ENCODE results near the gene OR52E2.
"Not testable (repeated sequence)": the region's sequence is repeated elsewhere in the genome, so short reads cannot be mapped to it uniquely, and the experiment has no call there.

The OR52E2 gene

GRCh38 chr11:5059391-5059790 lies at the start of gene OR52E2:
Gene OR52E2, minus strand, starts transcription at chr11:5059627. Its CDS starts 0 bp downstream, at chr11:5059627.
- DNase-seq: no peak

GRCh38 chr11:5107285-5107684 lies 47.9 kb upstream of the OR52E2 start:
- no peak for DNase-seq

GRCh38 chr11:5103066-5103465 lies 43.6 kb upstream of the OR52E2 start:
- no peak for DNase-seq

GRCh38 chr11:5102246-5102645 lies 42.8 kb upstream of the OR52E2 start:
- DNase-seq: no peak

- DNase-seq: no peak
Observed at GRCh38 chr11:5096011-5096410, 36.6 kb upstream of the OR52E2 start.

- DNase-seq: no peak
Observed at GRCh38 chr11:5092821-5093585, 33.6 kb upstream of the OR52E2 start.

GRCh38 chr11:5090668-5091067 lies 31.2 kb upstream of the OR52E2 start:
- DNase-seq: no peak

GRCh38 chr11:5088556-5088955 lies 29.1 kb upstream of the OR52E2 start:
- DNase-seq: no peak

GRCh38 chr11:5083602-5084001 lies 24.2 kb upstream of the OR52E2 start:
- DNase-seq: no peak

- DNase-seq: no peak
Observed at GRCh38 chr11:5081405-5081804, 22.0 kb upstream of the OR52E2 start.

- no peak for DNase-seq
Observed at GRCh38 chr11:5071799-5072198, 12.4 kb upstream of the OR52E2 start.

GRCh38 chr11:5069272-5069671 lies 9.8 kb upstream of the OR52E2 start, which contains the start of gene OR52E1:
Gene OR52E1, plus strand, starts transcription at chr11:5069572.
- DNase-seq: no peak

- no peak for DNase-seq
Observed at GRCh38 chr11:5065027-5065426, 5.6 kb upstream of the OR52E2 start.

GRCh38 chr11:5058679-5059078 lies 748 bp downstream of the OR52E2 start:
- DNase-seq: not testable (repeated sequence)

- DNase-seq: no peak
Observed at GRCh38 chr11:5046754-5047330, 12.6 kb downstream of the OR52E2 start.

- no peak for DNase-seq
Observed at GRCh38 chr11:5046226-5046625, 13.2 kb downstream of the OR52E2 start, which contains the start of gene OR52J3. Gene OR52J3, plus strand, starts transcription at chr11:5046526. Its CDS starts 0 bp downstream, at chr11:5046526.

GRCh38 chr11:5043380-5043779 lies 16.0 kb downstream of the OR52E2 start:
- no peak for DNase-seq

- DNase-seq: no peak
Observed at GRCh38 chr11:5042091-5042490, 17.3 kb downstream of the OR52E2 start.

GRCh38 chr11:5040876-5041275 lies 18.6 kb downstream of the OR52E2 start:
- no peak for DNase-seq

- DNase-seq: no peak
Observed at GRCh38 chr11:5038341-5038740, 21.1 kb downstream of the OR52E2 start.

GRCh38 chr11:5037926-5038325 lies 21.5 kb downstream of the OR52E2 start:
- no peak for DNase-seq

GRCh38 chr11:5036669-5037068 lies 22.8 kb downstream of the OR52E2 start:
- no peak for DNase-seq

- DNase-seq: no peak
Observed at GRCh38 chr11:5021996-5022395, 37.4 kb downstream of the OR52E2 start.

GRCh38 chr11:5013012-5013411 lies 46.4 kb downstream of the OR52E2 start:
- DNase-seq: no peak

GRCh38 chr11:5011254-5011653 lies 48.2 kb downstream of the OR52E2 start:
- no peak for DNase-seq

Data from stimulated activated CD4-positive, alpha-beta T cell treated with anti-CD3 and anti-CD28 coated beads, Interleukin-2, amount 100 ng/mL, for 24 hours (primary cell).